Measurements from ENCODE around the gene RASA1. TPM values are rescaled to one million over a fixed set of nuclear protein-coding genes. Genes with fewer than 3 reads are reported as not detected.
A peak's percentile ranks its signal among the peaks of the same experiment; 100 is the strongest.

The RASA1 gene
- total RNA-seq, 1 experiment from 2014 or later, result 23.0 TPM

DNA sequence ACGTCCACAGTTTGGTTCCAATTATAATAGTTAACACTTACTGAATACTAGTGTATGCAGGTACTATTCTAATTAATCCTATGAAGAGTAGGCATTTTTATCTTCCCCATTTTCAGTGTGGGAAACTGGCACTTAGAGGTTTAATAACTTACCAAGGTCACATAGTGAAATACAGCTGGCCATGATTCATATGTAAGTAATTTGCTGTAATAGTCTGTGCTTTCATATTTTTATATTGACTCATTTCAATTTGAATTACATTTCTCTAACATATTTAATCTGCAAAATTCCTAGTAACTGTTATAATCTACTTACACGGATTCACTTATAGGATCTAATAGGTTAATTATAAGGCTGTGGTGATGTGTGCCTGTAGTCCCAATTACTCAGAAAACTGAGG, 125.6 kb downstream of the RASA1 start:
- H3K4me1 ChIP-seq, result no peaks in the 10 kb centered on the region
- Mint-ChIP-seq H3K4me1 (ENCODE audit: low read depth, unreplicated experiment) (no peaks in the 10 kb centered on the region), H3K4me3 (ENCODE audit: unreplicated experiment) (no peak overlapping the region), H3K27me3 (ENCODE audit: insufficient read depth, unreplicated experiment) (no peaks in the 10 kb centered on the region), H3K36me3 (ENCODE audit: insufficient read depth, unreplicated experiment) (peaks cover 81% of the 10 kb centered on the region), H3K27ac (ENCODE audit: unreplicated experiment) (no peak overlapping the region), H3K9me3 (ENCODE audit: unreplicated experiment) (no peaks in the 10 kb centered on the region)
- no TSS peak for BruUV-seq (replicated peaks)
- H3K27me3 ChIP-seq (replicated peaks; ENCODE audit: control insufficient read depth, insufficient read depth, low read length), result no peaks in the 10 kb centered on the region
- no peaks in the 10 kb centered on the region; the same call in 1 of the 2 replicates for H3K36me3 ChIP-seq (ENCODE audit: control insufficient read depth, insufficient read depth, low read length)
- ChIA-PET POLR2A (no interaction called here), CTCF (no interaction called here)
- TF ChIP-seq CTCF (IDR thresholded peaks at IDR 0.05; ENCODE audit: insufficient read depth in 1 of 2, low read depth in 1 of 2, low read length in 1 of 2, severe bottlenecking in 1 of 2, unreplicated experiment in 1 of 2), result no peak
- intact Hi-C loops (cut with micrococcal nuclease; ENCODE audit: unreplicated experiment), result no loop called here
- H3K9me3 ChIP-seq, result no peaks in the 10 kb centered on the region
- DNase-seq, result no peak
- no peak overlapping the region for H3K4me3 ChIP-seq (ENCODE audit: low read depth, low read length)

GRCh38 chr5:87394411-87395165, 126.9 kb downstream of the RASA1 start:
- no peak overlapping the region for H3K4me3 ChIP-seq (ENCODE audit: low read depth, low read length)
- H3K36me3 ChIP-seq (ENCODE audit: control insufficient read depth, insufficient read depth, low read length), result peaks cover 2% of the 10 kb centered on the region; the same call in 1 of the 2 replicates
- no TSS peak for BruUV-seq (replicated peaks)
- no peak for DNase-seq
- Mint-ChIP-seq H3K9me3 (ENCODE audit: unreplicated experiment) (no peaks in the 10 kb centered on the region), H3K27me3 (ENCODE audit: insufficient read depth, unreplicated experiment) (no peaks in the 10 kb centered on the region), H3K36me3 (ENCODE audit: insufficient read depth, unreplicated experiment) (peaks cover 88% of the 10 kb centered on the region), H3K4me1 (ENCODE audit: low read depth, unreplicated experiment) (no peaks in the 10 kb centered on the region), H3K4me3 (ENCODE audit: unreplicated experiment) (no peak overlapping the region), H3K27ac (ENCODE audit: unreplicated experiment) (peak overlapping the region; percentile 29)
- H3K4me1 ChIP-seq, result 0 out of 2 replicates have a peak, but pooled peaks cover 3% of the 10 kb centered on the region
- no peak for TF ChIP-seq CTCF (IDR thresholded peaks at IDR 0.05; ENCODE audit: insufficient read depth in 1 of 2, low read depth in 1 of 2, low read length in 1 of 2, severe bottlenecking in 1 of 2, unreplicated experiment in 1 of 2)
- ChIA-PET CTCF (no interaction called here), POLR2A (no interaction called here)
- H3K27me3 ChIP-seq (replicated peaks; ENCODE audit: control insufficient read depth, insufficient read depth, low read length), result no peaks in the 10 kb centered on the region
- intact Hi-C loops (cut with micrococcal nuclease; ENCODE audit: unreplicated experiment), result no loop called here
- H3K9me3 ChIP-seq, result no peaks in the 10 kb centered on the region

- CTCF ChIA-PET, result no interaction called here
Observed at GRCh38 chr5:87398981-87399614, 131.4 kb downstream of the RASA1 start.

More at GRCh38 chr5:87398981-87399614, 131.4 kb downstream of the RASA1 start:
- intact Hi-C loops (cut with micrococcal nuclease; ENCODE audit: unreplicated experiment), result no loop called here
- H3K4me1 ChIP-seq, result 0 out of 2 replicates have a peak, but pooled peaks cover 3% of the 10 kb centered on the region
- BruUV-seq (replicated peaks), result no TSS peak
- DNase-seq, result no peak
- peaks cover 5% of the 10 kb centered on the region for H3K36me3 ChIP-seq (ENCODE audit: control insufficient read depth, insufficient read depth, low read length)
- Mint-ChIP-seq H3K4me3 (ENCODE audit: unreplicated experiment) (no peak overlapping the region), H3K9me3 (ENCODE audit: unreplicated experiment) (no peaks in the 10 kb centered on the region), H3K36me3 (ENCODE audit: insufficient read depth, unreplicated experiment) (peaks cover 73% of the 10 kb centered on the region), H3K4me1 (ENCODE audit: low read depth, unreplicated experiment) (no peaks in the 10 kb centered on the region), H3K27ac (ENCODE audit: unreplicated experiment) (no peak overlapping the region), H3K27me3 (ENCODE audit: insufficient read depth, unreplicated experiment) (no peaks in the 10 kb centered on the region)
- TF ChIP-seq CTCF (IDR thresholded peaks at IDR 0.05; ENCODE audit: insufficient read depth in 1 of 2, low read depth in 1 of 2, low read length in 1 of 2, severe bottlenecking in 1 of 2, unreplicated experiment in 1 of 2), result no peak
- POLR2A ChIA-PET, result interaction anchor here (1.9 kb wide), 1 partner anchor 14 kb away, joined by 5 read pairs; no protein-coding TSS in a partner anchor
- H3K27me3 ChIP-seq (replicated peaks; ENCODE audit: control insufficient read depth, insufficient read depth, low read length), result no peaks in the 10 kb centered on the region
- H3K9me3 ChIP-seq, result no peaks in the 10 kb centered on the region
- no peak overlapping the region for H3K4me3 ChIP-seq (ENCODE audit: low read depth, low read length)

Measured in Caco-2 (cell line).